GM12878 (cell line): ENCODE results near the gene SLC45A2. TPM values are rescaled to one million over a fixed set of nuclear protein-coding genes. Genes with fewer than 3 reads are reported as not detected.
"Not testable (repeated sequence)": the region's sequence is repeated elsewhere in the genome, so short reads cannot be mapped to it uniquely, and the experiment has no call there.

Experiments used
- ATAC-seq: fragments of 200-7000 bp; cut with Tn5 transposase; 3 replicates; pipeline ENCODE4 v1.9.1; 2020; ENCODE audit warnings: mild to moderate bottlenecking, moderate library complexity
- BruUV-seq: library from RNA; stranded (reverse); fragments of 400-500 nt; replicated peaks from 2 replicates; lab custom pipeline; 2021; lab: Mats Ljungman, UMichigan
- CTCF ChIA-PET: fragments of 300-600 bp; sonication (Branson Sonifier 250); formaldehyde crosslinking; extraction: SDS; loops from one replicate; lab custom pipeline; 2021; ENCODE audit warnings: inconsistent platforms; lab: Yijun Ruan, JAX
- POLR2A ChIA-PET: fragments of 350-600 bp; formaldehyde crosslinking; extraction: SDS; loops from one replicate; lab custom pipeline; 2021; ENCODE audit warnings: inconsistent platforms; lab: Charles Lee
- RAD21 ChIA-PET: fragments of 300-600 bp; sonication (Branson Sonifier 250); formaldehyde crosslinking; loops from one replicate; lab custom pipeline; 2023; ENCODE audit warnings: antibody characterized with exemption; ENCODE audit not compliant: unreplicated experiment; lab: Charles Lee
- SMC1A ChIA-PET: fragments of 300-600 bp; sonication (Branson Sonifier 250); formaldehyde crosslinking; loops from one replicate; lab custom pipeline; 2023; ENCODE audit not compliant: unreplicated experiment, uncharacterized antibody; lab: Charles Lee
- DNase-seq: peaks from one replicate; pipeline ENCODE4 v3.0.0-alpha.2; 2011; ENCODE audit warnings: low read depth, low spot score
- FAIRE-seq: peaks from 3 replicates; lab custom pipeline; 2011; peaks lifted over from hg19 to GRCh38; lab: Jason Lieb, UNC
- H2AFZ ChIP-seq: 2 replicates; pipeline ENCODE4 v1.6.0; 2011; ENCODE audit warnings: low read depth, low read length, control low read depth; ENCODE audit not compliant: control insufficient read depth
- H3K27ac ChIP-seq: 2 replicates; pipeline ENCODE4 v1.5.1; 2011; ENCODE audit warnings: control low read depth; ENCODE audit not compliant: control insufficient read depth, insufficient read depth
- H3K27me3 ChIP-seq, 2 experiments: replicated peaks in 1 of 2; 2 replicates each; pipeline versions ENCODE4 v1.6.0 to v1.6.1; 2011; ENCODE audit warnings: low read length in 1 of 2; ENCODE audit not compliant: control insufficient read depth in 2 of 2, insufficient read depth in 2 of 2
- H3K36me3 ChIP-seq, 2 experiments: 2 replicates each; pipeline ENCODE4 v1.5.1; 2011; ENCODE audit warnings: low read length in 1 of 2; ENCODE audit not compliant: control insufficient read depth in 2 of 2, insufficient read depth in 2 of 2
- H3K4me1 ChIP-seq: 2 replicates; pipeline ENCODE4 v1.6.1; 2011; ENCODE audit warnings: mild to moderate bottlenecking, low read length, moderate library complexity, mixed read lengths; ENCODE audit not compliant: control insufficient read depth, insufficient read depth
- H3K4me2 ChIP-seq: 2 replicates; pipeline ENCODE4 v1.6.0; 2011; ENCODE audit warnings: control low read depth; ENCODE audit not compliant: control insufficient read depth, insufficient read depth
- H3K4me3 ChIP-seq: fragments of 200-600 bp; sonication (generic); 2 replicates; pipeline ENCODE4 v1.5.1; 2016
- H3K79me2 ChIP-seq: 2 replicates; pipeline ENCODE4 v1.6.0; 2011; ENCODE audit warnings: low read length; ENCODE audit not compliant: control insufficient read depth, insufficient read depth
- H3K9ac ChIP-seq: 2 replicates; pipeline ENCODE4 v1.8.0; 2011; ENCODE audit warnings: low read length, control low read depth, mixed read lengths; ENCODE audit not compliant: control insufficient read depth, insufficient read depth
- H3K9me3 ChIP-seq: replicated peaks from 3 replicates; pipeline ENCODE4 v1.5.1; 2011; ENCODE audit warnings: mild to moderate bottlenecking, low read length; ENCODE audit not compliant: control insufficient read depth, insufficient read depth
- H4K20me1 ChIP-seq: 2 replicates; pipeline ENCODE4 v1.6.0; 2011; ENCODE audit not compliant: control insufficient read depth, insufficient read depth
- IKZF2 ChIP-seq, 2 experiments: fragments of 450-650 bp; IDR thresholded peaks; 2 replicates each; pipeline ENCODE4 v1.6.1; 2017; ENCODE audit warnings: mild to moderate bottlenecking in 2 of 2, moderate library complexity in 2 of 2
- SIX5 ChIP-seq: IDR thresholded peaks from 2 replicates; pipeline ENCODE4 v1.6.1; 2011; ENCODE audit warnings: mild to moderate bottlenecking, low read depth, low read length, moderate library complexity; ENCODE audit not compliant: severe bottlenecking
- SUZ12 ChIP-seq: fragments of 200-600 bp; sonication (generic); IDR thresholded peaks from one replicate; pipeline ENCODE4 v1.6.1; 2018; ENCODE audit warnings: antibody characterized with exemption, mild to moderate bottlenecking; ENCODE audit not compliant: unreplicated experiment
- WGBS: methylation state at CpG from one replicate; pipeline ENCODE4 v1.1.6; 2016; ENCODE audit warnings: low lambda C conversion rate; ENCODE audit not compliant: insufficient replicate concordance, insufficient coverage; ENCODE audit errors: missing lambda C conversion rate; 5-methylcytosine and 5-hydroxymethylcytosine counted together
- in situ Hi-C: fragments of 300-500 bp; cut with MboI; formaldehyde crosslinking; loops from 9 replicates; pipeline ENCODE4 v1.14.3; 2018; ENCODE audit warnings: mixed read lengths
- intact Hi-C: fragments of 100-400 bp; cut with micrococcal nuclease; formaldehyde crosslinking; loops from one replicate; pipeline ENCODE4 v1.14.2; 2022; ENCODE audit not compliant: unreplicated experiment
- polyA plus RNA-seq, 11 experiments: library from polyadenylated mRNA; depleted of rRNA in 4 of 11; unstranded in 6 of 11; stranded (reverse) in 5 of 11; fragments of >200 nt; fragmentation: Nextera tagmentation in 4 of 11; fragmentation: Illumina TruSeq in 1 of 11; extraction: Ambion mirVana in 4 of 11; extraction: Trizol in 1 of 11; gene quantifications; 1 replicate in 1 of 11; 2 replicates in 10 of 11; pipeline versions ENCODE4 v1.2.1 to v1.2.3, GENCODE V29; 2011 to 2016; ENCODE audit warnings: inconsistent platforms in 2 of 11, missing spikeins in 2 of 11, low read depth in 1 of 11
- total RNA-seq, 4 experiments: library from RNA; depleted of rRNA in 3 of 4; stranded (reverse); fragments of >200 nt in 3 of 4; fragmentation: Illumina TruSeq in 1 of 4; extraction: Trizol in 1 of 4; gene quantifications; 2 replicates each; pipeline versions ENCODE4 v1.2.1 to v1.2.3, GENCODE V29; 2013 to 2021

Gene SLC45A2
- total and polyA plus RNA-seq, 10 of the 15 experiments (the other 5 are each of a cell fraction or from before 2014, with no cell fraction given): 0.06 to 0.07 TPM; not detected in 8

- Histone ChIP-seq H3K36me3 (no peaks in the 10 kb centered on the region), H3K27ac (no peak overlapping the region), H4K20me1 (no peaks in the 10 kb centered on the region), H3K27me3 (no peaks in the 10 kb centered on the region), H3K9me3 (no peaks in the 10 kb centered on the region), H3K79me2 (peaks cover 2% of the 10 kb centered on the region), H3K4me3 (no peak overlapping the region), H3K4me2 (no peak overlapping the region), H3K9ac (no peak overlapping the region), H2AFZ (no peak overlapping the region), H3K4me1 (peaks cover 4% of the 10 kb centered on the region; the same call in 1 of the 2 replicates)
- ChIA-PET POLR2A (no interaction called here), SMC1A (interaction anchor here (0.8 kb wide), 1 partner anchor 9 kb away, joined by 3 read pairs; no protein-coding TSS in a partner anchor), CTCF (interaction anchor here (0.6 to 2.0 kb wide), 3 partner anchors 10 to 1001 kb away, joined by 3 to 5 read pairs (median 4); no protein-coding TSS in a partner anchor), RAD21 (no interaction called here)
- BruUV-seq: no TSS peak
- ATAC-seq: no peak
- intact Hi-C loops (no loop called here), in situ Hi-C loops (loop anchor here (25.0 kb wide), 1 partner anchor 901 kb away; the partner anchor contains the start of genes BRIX1 and RAD1)
- no peak for FAIRE-seq
- no peak for DNase-seq
- 72% methylated on average over 4 of the region's 4 CpGs for WGBS
- no peak for TF ChIP-seq IKZF2 (IDR thresholded peaks at IDR 0.05)
- TF ChIP-seq SIX5: no peak
- TF ChIP-seq SUZ12: no peak
Measured at GRCh38 chr5:34011536-34011935, 27.0 kb upstream of the SLC45A2 start.

GRCh38 chr5:34010146-34010545, 25.7 kb upstream of the SLC45A2 start:
- FAIRE-seq, H3K27ac ChIP-seq, H3K4me2 ChIP-seq, SMC1A ChIA-PET, intact Hi-C loops, H2AFZ ChIP-seq, ATAC-seq, H3K27me3 ChIP-seq, RAD21 ChIA-PET, H3K9me3 ChIP-seq, H4K20me1 ChIP-seq, H3K9ac ChIP-seq, DNase-seq, H3K36me3 ChIP-seq, BruUV-seq, POLR2A ChIA-PET, H3K4me1 ChIP-seq, H3K4me3 ChIP-seq, H3K79me2 ChIP-seq: not testable (repeated sequence)
- no CpG with 5 or more reads among the region's 2 CpGs for WGBS
- CTCF ChIA-PET: interaction anchor here (1.5 kb wide), 1 partner anchor 13 kb away, joined by 4 read pairs; no protein-coding TSS in a partner anchor
- in situ Hi-C loops: loop anchor here (25.0 kb wide), 1 partner anchor 902 kb away; the partner anchor contains the start of genes BRIX1 and RAD1
